K562 (cell line): ENCODE results near the gene RASIP1. TPM values are rescaled to one million over a fixed set of nuclear protein-coding genes. Genes with fewer than 3 reads are reported as not detected.

Experiments
- ETV5 ChIP-seq: sonication (generic); formaldehyde crosslinking; IDR thresholded peaks from 2 replicates; pipeline ENCODE4 v1.4.0; 2020; ENCODE audit warnings: low read depth, mild to moderate bottlenecking, missing genetic modification reagents
- GTF2F1 ChIP-seq: IDR thresholded peaks from 2 replicates; pipeline ENCODE4 v1.6.1; 2011; ENCODE audit warnings: low read depth, low read length, improper control_type of control experiment
- HMG20B ChIP-seq: fragments of 250-450 bp; sonication (Bioruptor Pico); IDR thresholded peaks from 2 replicates; pipeline ENCODE4 v1.5.0; 2021; ENCODE audit warnings: mild to moderate bottlenecking
- HNRNPUL1 ChIP-seq: fragments of 200-400 bp; formaldehyde crosslinking; IDR thresholded peaks from 2 replicates; pipeline ENCODE4 v1.6.1; 2017; ENCODE audit warnings: low read length
- KDM1A ChIP-seq, 2 experiments: fragments of 450-650 bp; IDR thresholded peaks; 2 replicates each; pipeline ENCODE4 v1.6.1; 2016; ENCODE audit warnings: mild to moderate bottlenecking in 2 of 2
- LCOR ChIP-seq: sonication (generic); formaldehyde crosslinking; IDR thresholded peaks from 2 replicates; pipeline ENCODE4 v1.8.0; 2022; ENCODE audit warnings: mild to moderate bottlenecking, missing genetic modification reagents
- NFYB ChIP-seq: IDR thresholded peaks from 2 replicates; pipeline ENCODE4 v1.6.1; 2011; ENCODE audit warnings: mild to moderate bottlenecking, moderate library complexity; ENCODE audit not compliant: insufficient read length; ENCODE audit errors: extremely low read depth
- SMAD1 ChIP-seq: fragments of 150-350 bp; IDR thresholded peaks from 2 replicates; pipeline ENCODE4 v1.6.1; 2014; ENCODE audit warnings: low read length, low read depth; ENCODE audit not compliant: partially characterized antibody
- TBL1XR1 ChIP-seq, 2 experiments: IDR thresholded peaks; 2 replicates each; pipeline ENCODE4 v1.6.1; 2012; ENCODE audit warnings: improper control_type of control experiment in 2 of 2, low read length in 2 of 2, mild to moderate bottlenecking in 1 of 2
- TBP ChIP-seq: optimal IDR thresholded peaks from 2 replicates; pipeline ENCODE3; 2011; ENCODE audit warnings: low read depth, low read length, improper control_type of control experiment
- TCF7 ChIP-seq: sonication (generic); IDR thresholded peaks from 2 replicates; pipeline ENCODE4 v1.6.1; 2016; ENCODE audit warnings: antibody characterized with exemption, borderline replicate concordance
- ZBTB8A ChIP-seq: fragments of 450-650 bp; IDR thresholded peaks from 2 replicates; pipeline ENCODE4 v1.6.1; 2018; ENCODE audit warnings: mild to moderate bottlenecking, moderate library complexity; ENCODE audit not compliant: partially characterized antibody
- ZNF561 ChIP-seq: fragments of 450-650 bp; formaldehyde crosslinking; conservative IDR thresholded peaks from 2 replicates; pipeline ENCODE4 v1.4.0; 2020; ENCODE audit warnings: mild to moderate bottlenecking, moderate library complexity
- polyA plus RNA-seq, 8 experiments: library from polyadenylated mRNA; depleted of rRNA in 4 of 8; stranded (reverse) in 5 of 8; unstranded in 3 of 8; fragments of >200 nt; fragmentation: Nextera tagmentation in 2 of 8; fragmentation: Illumina TruSeq in 1 of 8; extraction: Ambion mirVana in 2 of 8; extraction: Trizol in 1 of 8; gene quantifications; 2 replicates each; pipeline versions ENCODE4 v1.2.1 to v1.2.3, GENCODE V29; 2011 to 2014; ENCODE audit warnings: inconsistent platforms in 1 of 8, missing spikeins in 1 of 8
- total RNA-seq, 7 experiments: library from RNA; depleted of rRNA in 6 of 7; stranded (reverse); fragments of >200 nt in 6 of 7; fragmentation: Illumina TruSeq in 2 of 7; extraction: Trizol in 2 of 7; gene quantifications; 2 replicates each; pipeline versions ENCODE4 v1.2.1 to v1.2.3, GENCODE V29; 2011 to 2021; ENCODE audit warnings: low replicate concordance in 1 of 7
- TF ChIP-seq, protein P1 (sequence below): IDR thresholded peaks from 2 replicates; pipeline ENCODE4 v1.6.1; 2011; ENCODE audit warnings: borderline replicate concordance, low read depth, mild to moderate bottlenecking, moderate library complexity, low read length; ENCODE audit not compliant: insufficient read depth, poor library complexity, severe bottlenecking
- TF ChIP-seq, protein P2 (sequence below): fragments of 250-450 bp; sonication (Bioruptor Pico); IDR thresholded peaks from 2 replicates; pipeline ENCODE4 v1.8.0; 2021; ENCODE audit warnings: moderate library complexity, mild to moderate bottlenecking, inconsistent platforms
- TF ChIP-seq, protein P3 (sequence below): fragments of 450-650 bp; IDR thresholded peaks from 2 replicates; pipeline ENCODE4 v1.6.1; 2014; ENCODE audit warnings: low read depth, mild to moderate bottlenecking, moderate library complexity, borderline replicate concordance
- TF ChIP-seq, protein P4 (sequence below): fragments of 250-450 bp; sonication (Bioruptor Pico); IDR thresholded peaks from 2 replicates; pipeline ENCODE4 v1.9.0; 2021; ENCODE audit warnings: mild to moderate bottlenecking
- TF ChIP-seq, protein P5 (sequence below): sonication (generic); formaldehyde crosslinking; IDR thresholded peaks from 2 replicates; pipeline ENCODE4 v1.8.1; 2023; ENCODE audit warnings: mild to moderate bottlenecking, missing genetic modification reagents, moderate library complexity

RASIP1 gene
- total and polyA plus RNA-seq, 9 of the 15 experiments (the other 6 are each of a cell fraction or from before 2014, with no cell fraction given), result 0.20 to 4.7 (median 1.5) TPM

DNA sequence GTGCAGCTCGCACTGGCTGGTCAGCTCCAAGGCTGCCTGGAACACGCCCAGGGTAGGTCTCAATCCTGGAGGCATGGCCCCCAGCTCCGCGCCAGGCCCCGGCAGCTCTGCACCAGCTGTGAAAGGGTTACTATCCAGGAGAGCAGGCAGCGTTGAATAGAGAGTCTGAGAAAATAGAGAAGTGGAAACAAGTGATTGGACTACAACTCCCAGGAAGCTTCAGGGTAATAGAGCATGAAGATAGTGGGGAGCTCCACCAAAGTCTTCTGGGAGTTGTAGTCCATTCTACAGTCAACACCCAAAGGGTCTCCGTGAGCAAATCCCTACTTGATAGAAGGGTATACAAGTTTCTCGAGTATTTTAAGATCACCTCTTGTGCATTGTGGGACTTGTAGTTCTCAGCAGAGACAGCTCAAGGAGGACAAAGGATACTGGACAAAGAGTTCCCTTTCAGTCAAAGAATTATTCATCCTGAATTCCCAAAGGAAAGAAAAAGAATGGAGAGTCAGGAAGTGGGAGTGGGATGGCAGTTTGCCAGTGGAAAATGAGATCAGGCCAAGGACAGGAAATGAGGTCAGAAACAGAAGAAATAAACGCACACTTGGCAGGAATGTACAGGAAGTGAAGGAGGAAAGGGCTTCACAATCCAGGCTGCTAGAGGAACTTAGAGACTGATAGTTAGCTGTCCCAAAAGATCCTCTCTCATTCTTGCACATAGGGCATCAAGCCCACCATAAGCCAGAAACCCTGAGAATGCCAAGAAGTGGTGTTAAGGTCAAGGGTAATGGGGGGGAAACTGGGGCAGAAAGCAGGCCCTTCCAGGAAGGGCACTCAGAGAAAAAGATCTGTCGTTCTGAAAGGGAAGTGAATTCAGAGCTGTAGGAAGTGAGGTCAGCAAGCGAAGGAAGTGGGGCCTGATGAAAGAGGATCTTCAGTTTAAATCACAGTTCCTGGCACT, 15.3 kb downstream of the RASIP1 start (continued):
- TF ChIP-seq, protein P1, sequence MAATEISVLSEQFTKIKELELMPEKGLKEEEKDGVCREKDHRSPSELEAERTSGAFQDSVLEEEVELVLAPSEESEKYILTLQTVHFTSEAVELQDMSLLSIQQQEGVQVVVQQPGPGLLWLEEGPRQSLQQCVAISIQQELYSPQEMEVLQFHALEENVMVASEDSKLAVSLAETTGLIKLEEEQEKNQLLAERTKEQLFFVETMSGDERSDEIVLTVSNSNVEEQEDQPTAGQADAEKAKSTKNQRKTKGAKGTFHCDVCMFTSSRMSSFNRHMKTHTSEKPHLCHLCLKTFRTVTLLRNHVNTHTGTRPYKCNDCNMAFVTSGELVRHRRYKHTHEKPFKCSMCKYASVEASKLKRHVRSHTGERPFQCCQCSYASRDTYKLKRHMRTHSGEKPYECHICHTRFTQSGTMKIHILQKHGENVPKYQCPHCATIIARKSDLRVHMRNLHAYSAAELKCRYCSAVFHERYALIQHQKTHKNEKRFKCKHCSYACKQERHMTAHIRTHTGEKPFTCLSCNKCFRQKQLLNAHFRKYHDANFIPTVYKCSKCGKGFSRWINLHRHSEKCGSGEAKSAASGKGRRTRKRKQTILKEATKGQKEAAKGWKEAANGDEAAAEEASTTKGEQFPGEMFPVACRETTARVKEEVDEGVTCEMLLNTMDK, result no peak
- TF ChIP-seq ETV5 (CRISPR knock-in tag), result no peak
- no peak for TF ChIP-seq HMG20B
- no peak for TF ChIP-seq HNRNPUL1
- TF ChIP-seq, protein P2, sequence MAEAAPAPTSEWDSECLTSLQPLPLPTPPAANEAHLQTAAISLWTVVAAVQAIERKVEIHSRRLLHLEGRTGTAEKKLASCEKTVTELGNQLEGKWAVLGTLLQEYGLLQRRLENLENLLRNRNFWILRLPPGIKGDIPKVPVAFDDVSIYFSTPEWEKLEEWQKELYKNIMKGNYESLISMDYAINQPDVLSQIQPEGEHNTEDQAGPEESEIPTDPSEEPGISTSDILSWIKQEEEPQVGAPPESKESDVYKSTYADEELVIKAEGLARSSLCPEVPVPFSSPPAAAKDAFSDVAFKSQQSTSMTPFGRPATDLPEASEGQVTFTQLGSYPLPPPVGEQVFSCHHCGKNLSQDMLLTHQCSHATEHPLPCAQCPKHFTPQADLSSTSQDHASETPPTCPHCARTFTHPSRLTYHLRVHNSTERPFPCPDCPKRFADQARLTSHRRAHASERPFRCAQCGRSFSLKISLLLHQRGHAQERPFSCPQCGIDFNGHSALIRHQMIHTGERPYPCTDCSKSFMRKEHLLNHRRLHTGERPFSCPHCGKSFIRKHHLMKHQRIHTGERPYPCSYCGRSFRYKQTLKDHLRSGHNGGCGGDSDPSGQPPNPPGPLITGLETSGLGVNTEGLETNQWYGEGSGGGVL (CRISPR knock-in tag), result no peak
- no peak for TF ChIP-seq TBL1XR1 (IDR thresholded peaks at IDR 0.05; ENCODE audit: low read length in 2 of 2)
- TF ChIP-seq GTF2F1, result no peak
- TF ChIP-seq, protein P3, sequence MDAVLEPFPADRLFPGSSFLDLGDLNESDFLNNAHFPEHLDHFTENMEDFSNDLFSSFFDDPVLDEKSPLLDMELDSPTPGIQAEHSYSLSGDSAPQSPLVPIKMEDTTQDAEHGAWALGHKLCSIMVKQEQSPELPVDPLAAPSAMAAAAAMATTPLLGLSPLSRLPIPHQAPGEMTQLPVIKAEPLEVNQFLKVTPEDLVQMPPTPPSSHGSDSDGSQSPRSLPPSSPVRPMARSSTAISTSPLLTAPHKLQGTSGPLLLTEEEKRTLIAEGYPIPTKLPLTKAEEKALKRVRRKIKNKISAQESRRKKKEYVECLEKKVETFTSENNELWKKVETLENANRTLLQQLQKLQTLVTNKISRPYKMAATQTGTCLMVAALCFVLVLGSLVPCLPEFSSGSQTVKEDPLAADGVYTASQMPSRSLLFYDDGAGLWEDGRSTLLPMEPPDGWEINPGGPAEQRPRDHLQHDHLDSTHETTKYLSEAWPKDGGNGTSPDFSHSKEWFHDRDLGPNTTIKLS, result peak; percentile 59; the same call in 1 of the 2 replicates
- TF ChIP-seq, protein P4, sequence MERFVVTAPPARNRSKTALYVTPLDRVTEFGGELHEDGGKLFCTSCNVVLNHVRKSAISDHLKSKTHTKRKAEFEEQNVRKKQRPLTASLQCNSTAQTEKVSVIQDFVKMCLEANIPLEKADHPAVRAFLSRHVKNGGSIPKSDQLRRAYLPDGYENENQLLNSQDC, result no peak
- no peak for TF ChIP-seq SMAD1
- TF ChIP-seq TCF7, result no peak
- TF ChIP-seq ZNF561 (CRISPR knock-in tag), result no peak
- TF ChIP-seq TBP, result peak; percentile 13
- TF ChIP-seq LCOR (CRISPR knock-in tag), result no peak
- no peak for TF ChIP-seq KDM1A (IDR thresholded peaks at IDR 0.05)
- no peak for TF ChIP-seq ZBTB8A
- TF ChIP-seq NFYB, result no peak
- TF ChIP-seq, protein P5, sequence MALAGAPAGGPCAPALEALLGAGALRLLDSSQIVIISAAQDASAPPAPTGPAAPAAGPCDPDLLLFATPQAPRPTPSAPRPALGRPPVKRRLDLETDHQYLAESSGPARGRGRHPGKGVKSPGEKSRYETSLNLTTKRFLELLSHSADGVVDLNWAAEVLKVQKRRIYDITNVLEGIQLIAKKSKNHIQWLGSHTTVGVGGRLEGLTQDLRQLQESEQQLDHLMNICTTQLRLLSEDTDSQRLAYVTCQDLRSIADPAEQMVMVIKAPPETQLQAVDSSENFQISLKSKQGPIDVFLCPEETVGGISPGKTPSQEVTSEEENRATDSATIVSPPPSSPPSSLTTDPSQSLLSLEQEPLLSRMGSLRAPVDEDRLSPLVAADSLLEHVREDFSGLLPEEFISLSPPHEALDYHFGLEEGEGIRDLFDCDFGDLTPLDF (CRISPR knock-in tag), result no peak
